Suppressor macrophage treated with lipopolysaccharide for 4 hours (primary cell): ENCODE results near the gene CPLX4.
A peak's percentile ranks its signal among the peaks of the same experiment; 100 is the strongest.
"Not testable (repeated sequence)": the region's sequence is repeated elsewhere in the genome, so short reads cannot be mapped to it uniquely, and the experiment has no call there.

ENCODE experiments used
- DNase-seq: peaks from one replicate; pipeline ENCODE4 v3.0.0-alpha.2; 2020

Gene CPLX4

GRCh38 chr18:59268721-59269562, 49.5 kb downstream of the CPLX4 start:
- DNase-seq = peak; percentile 21

GRCh38 chr18:59268127-59268720, 50.2 kb downstream of the CPLX4 start:
- no peak for DNase-seq

DNA sequence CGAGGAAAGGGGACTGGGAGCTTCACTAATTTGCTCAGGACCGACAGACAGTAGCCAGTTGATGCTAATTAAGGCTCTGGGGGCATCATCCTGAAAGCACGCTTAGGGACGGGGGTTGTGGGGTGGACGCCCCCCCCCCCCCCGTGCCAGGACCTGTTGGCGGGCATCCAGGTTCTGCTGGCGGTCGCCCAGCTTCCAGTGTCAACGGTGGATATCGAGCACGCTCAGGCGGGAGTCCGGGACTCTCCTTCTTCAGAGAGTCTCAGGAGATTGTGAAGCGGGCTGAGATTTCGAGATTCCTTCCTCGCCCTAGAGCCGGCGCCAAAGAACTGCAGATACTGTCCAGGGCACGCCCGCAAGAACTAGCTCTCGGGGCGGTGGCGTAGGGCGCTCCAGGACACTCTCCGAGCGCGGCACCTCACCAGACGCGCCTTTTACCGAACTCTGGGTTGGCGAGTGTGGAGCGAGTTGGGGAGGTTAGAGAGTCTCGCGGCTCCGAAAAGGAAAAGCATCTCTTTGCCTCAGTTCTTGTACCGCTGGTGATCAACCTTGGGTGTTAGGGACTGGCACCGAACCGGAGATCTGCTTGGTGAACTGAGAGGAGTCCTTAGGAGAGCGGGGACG, 50.8 kb downstream of the CPLX4 start:
- DNase-seq = no peak

DNA sequence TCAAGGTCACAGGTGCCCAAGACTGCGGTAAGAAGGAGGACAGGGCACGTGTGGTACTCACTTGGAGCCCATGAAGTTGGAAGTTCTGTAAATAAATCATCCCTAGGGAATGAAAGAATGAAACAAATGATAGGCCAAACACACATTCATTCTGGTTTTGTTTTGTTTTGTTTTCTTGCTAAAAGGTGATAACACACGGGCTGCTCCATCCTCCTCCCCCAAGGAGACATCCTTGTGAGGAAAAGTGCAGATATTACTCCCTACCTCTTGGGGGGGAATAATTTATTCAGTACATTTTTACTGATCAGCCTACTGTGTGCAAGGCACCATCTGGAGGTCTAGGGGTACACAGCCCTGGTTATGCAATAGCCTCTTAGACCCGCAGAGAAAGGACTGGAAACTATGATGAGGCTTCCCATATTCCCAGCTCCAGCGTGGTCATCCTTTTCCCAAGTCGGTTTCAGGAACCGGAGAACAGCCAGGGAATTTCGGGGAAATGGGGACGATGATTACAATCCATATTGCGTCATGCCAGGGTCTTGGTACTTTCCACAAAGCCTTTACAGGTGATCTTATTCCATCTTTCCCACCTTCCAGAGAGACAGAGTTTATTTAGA, 51.5 kb downstream of the CPLX4 start:
- no peak for DNase-seq

DNA sequence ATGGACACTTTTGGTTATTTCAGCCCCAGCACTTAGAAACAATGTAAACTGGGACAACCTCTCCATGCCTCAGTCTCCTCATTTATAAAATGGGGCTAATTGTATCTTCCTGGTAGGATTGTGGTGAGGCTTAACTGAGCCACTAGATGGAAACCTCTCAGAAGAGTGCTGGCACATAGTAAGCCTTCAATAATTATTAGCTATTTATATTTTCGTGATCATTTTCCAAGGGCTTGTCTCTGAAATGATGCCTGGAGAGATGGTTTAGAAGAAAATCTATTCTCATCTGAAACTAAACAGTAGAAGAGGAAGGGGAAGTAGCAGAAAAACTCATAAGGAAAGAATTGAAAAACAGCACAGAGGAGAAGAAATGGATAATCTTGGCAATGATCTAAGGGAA, 52.0 kb downstream of the CPLX4 start:
- DNase-seq = no peak

DNA sequence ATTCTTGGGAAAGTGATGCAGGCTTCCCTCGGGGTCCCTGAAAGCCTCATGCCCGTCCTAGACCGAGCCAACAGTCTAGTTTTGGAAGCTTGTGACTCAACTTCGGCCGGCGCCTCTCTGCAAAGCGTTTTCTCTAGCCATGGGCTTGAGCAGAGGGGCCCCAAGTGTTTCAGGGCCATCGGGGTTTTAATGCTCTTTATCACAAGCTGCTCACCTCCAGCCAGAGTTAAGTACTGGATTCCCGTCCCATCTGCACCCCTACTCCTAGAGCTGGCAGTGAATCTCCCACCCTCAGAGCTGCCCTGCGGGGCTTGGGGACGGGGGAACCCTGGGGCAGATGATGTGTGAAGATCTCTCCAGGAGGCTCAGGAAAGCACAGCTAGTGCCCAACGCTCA, 52.5 kb downstream of the CPLX4 start:
- no peak for DNase-seq

DNA sequence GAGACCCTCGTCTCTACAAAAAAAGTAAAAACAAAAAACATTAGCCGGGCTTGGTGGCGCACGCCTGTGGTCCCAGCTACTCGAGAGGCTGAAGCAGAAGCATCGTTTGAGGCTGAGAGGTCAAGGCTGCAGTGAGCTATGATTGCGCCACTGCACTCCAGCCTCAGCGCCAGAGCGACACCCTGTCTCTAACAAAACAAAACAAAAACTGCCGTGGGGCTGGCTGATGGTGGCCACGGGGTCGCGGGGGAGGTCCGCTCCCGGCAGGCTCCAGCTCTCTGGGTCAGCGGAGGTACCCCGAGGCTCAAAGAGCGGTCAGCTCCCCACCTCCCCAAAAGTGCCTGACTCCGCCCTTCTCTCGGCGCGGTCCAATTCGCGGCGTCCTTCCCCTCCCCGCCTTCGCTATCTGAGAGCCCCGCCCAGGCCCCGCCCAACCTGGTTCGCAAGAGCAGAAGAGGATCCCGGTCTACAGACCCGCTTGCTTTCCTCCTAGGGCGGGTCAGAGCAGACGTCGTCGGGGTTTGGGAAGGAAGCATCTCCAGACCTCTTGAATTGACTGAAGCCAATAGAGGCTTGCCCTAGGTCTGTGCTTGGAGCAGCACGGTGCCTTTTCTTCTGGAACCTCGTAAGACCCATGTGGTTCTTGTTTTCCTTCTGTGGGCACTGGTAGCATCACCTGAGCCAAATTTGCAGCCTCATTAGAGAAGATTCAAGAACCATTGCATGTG, 53.0 kb downstream of the CPLX4 start:
- DNase-seq = peak; percentile 14

DNA sequence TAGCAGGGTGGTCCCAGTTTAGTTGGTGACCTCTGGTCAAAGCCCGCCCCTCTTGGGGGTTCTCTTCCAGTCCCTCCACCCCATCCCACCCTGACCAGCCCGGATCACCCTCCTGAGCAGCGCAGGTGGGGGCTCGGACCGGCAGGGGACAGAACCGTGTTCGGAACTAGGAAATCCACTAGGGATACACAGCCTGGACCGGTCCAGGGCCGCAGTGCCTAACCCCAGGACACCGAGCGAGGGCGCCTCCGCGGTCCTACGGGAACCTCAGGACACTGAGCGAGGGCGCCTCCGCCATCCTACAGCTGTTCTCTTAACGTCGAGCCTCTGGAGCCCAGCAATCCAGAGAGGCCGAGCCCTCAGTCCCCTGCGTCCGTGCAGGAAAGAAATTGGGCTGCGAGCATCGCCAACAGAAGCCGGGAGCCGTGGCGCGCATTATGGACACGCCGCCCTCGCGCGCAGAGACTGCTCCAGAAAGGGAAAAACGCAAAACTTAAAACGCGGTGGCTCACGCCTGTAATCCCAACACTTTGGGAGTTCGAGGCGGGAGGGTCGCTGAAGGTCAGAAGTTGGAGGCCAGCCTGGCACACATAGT, 53.7 kb downstream of the CPLX4 start:
- DNase-seq = no peak

GRCh38 chr18:59264121-59264571, 54.3 kb downstream of the CPLX4 start:
- DNase-seq = no peak

DNA sequence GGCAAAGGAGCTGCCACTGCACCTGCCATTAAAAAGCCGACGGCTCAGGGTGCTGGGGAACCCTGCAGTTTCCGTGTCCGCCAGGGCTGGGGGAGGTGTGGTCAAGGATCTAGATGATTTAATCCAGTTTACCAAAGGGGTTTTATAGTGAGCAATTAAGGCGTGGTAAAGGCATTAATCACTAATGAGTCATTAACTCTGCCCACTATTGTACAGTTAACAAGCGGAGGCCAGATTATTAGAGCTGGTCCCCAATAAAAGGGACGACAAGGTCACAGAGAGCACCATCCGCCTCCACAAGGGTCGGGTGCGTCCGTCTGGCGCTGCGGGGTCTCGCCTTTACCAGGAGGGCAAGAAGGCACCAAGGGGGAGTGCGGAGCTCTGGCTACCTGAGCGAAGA, 54.8 kb downstream of the CPLX4 start:
- no peak for DNase-seq

GRCh38 chr18:59262243-59262642, 56.2 kb downstream of the CPLX4 start:
- not testable (repeated sequence) for DNase-seq

- DNase-seq = not testable (repeated sequence)
These were observed 56.6 kb downstream of the CPLX4 start for GRCh38 chr18:59261842-59262241.

DNA sequence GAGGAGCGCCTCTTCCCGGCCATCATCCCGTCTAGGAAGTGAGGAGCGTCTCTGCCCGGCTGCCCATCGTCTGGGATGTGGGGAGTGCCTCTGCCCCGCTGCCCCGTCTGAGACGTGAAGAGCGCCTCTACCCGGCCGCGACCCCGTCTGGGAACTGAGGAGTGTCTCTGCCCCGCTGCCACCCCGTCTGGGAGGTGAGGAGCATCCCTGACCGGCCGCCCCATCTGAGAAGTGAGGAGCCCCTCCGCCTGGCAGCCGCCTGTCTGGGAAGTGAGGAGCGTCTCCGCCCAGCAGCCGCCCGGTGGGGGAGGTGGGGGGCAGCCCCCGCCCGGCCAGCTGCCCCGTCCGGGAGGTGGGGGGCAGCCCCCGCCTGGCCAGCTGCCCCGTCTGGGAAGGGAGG, 63.0 kb downstream of the CPLX4 start:
- not testable (repeated sequence) for DNase-seq

- peak; percentile 55 for DNase-seq
These were observed 69.2 kb downstream of the CPLX4 start for GRCh38 chr18:59249199-59249774.

DNA sequence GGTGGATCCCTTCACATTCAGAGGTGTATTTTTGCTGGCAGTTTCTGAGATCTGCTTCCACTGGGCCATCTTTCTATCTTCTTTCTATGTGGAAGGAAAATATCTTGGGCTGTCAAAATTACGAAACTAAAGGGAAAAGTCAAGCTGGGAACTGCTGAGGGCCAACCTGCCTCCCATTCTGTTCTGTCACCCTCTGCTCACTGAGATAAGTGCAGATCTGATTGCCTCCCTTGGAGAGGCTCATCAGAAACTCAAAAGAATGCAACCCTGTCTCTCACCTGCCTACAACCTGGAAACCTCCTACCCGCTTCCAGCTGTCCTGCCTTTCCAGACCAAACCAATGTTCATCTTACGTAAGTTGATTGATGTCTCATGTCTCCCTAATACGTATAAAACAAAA, 71.7 kb downstream of the CPLX4 start:
- no peak for DNase-seq
